ENCODE measurements around the gene FOXC1.

DNA sequence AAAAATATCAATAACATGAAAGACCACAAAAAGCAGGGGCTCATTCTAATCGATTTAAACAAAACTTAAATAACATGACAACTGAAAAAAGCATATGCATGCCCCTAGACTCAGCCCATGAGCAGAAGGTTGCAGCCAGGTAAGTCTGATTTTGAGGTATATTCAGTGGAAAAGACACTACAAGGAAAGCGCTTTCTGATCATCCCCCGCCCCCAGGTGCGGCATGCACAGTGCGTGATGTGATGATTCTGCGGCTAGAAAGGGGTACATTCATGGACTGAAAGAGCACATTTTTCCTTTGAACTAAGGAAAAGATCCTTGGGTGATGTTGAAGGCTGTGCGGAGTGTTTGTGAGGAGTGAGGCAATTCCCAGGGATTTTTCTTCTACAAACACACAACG, 16.9 kb upstream of the FOXC1 start:
- no peak for TF ChIP-seq NFYB (CRISPR knock-in tag; IDR thresholded peaks at IDR 0.05)
- TF ChIP-seq, protein P1, sequence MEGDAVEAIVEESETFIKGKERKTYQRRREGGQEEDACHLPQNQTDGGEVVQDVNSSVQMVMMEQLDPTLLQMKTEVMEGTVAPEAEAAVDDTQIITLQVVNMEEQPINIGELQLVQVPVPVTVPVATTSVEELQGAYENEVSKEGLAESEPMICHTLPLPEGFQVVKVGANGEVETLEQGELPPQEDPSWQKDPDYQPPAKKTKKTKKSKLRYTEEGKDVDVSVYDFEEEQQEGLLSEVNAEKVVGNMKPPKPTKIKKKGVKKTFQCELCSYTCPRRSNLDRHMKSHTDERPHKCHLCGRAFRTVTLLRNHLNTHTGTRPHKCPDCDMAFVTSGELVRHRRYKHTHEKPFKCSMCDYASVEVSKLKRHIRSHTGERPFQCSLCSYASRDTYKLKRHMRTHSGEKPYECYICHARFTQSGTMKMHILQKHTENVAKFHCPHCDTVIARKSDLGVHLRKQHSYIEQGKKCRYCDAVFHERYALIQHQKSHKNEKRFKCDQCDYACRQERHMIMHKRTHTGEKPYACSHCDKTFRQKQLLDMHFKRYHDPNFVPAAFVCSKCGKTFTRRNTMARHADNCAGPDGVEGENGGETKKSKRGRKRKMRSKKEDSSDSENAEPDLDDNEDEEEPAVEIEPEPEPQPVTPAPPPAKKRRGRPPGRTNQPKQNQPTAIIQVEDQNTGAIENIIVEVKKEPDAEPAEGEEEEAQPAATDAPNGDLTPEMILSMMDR (CRISPR knock-in tag; IDR thresholded peaks at IDR 0.05): no peak
- TF ChIP-seq, protein P2, sequence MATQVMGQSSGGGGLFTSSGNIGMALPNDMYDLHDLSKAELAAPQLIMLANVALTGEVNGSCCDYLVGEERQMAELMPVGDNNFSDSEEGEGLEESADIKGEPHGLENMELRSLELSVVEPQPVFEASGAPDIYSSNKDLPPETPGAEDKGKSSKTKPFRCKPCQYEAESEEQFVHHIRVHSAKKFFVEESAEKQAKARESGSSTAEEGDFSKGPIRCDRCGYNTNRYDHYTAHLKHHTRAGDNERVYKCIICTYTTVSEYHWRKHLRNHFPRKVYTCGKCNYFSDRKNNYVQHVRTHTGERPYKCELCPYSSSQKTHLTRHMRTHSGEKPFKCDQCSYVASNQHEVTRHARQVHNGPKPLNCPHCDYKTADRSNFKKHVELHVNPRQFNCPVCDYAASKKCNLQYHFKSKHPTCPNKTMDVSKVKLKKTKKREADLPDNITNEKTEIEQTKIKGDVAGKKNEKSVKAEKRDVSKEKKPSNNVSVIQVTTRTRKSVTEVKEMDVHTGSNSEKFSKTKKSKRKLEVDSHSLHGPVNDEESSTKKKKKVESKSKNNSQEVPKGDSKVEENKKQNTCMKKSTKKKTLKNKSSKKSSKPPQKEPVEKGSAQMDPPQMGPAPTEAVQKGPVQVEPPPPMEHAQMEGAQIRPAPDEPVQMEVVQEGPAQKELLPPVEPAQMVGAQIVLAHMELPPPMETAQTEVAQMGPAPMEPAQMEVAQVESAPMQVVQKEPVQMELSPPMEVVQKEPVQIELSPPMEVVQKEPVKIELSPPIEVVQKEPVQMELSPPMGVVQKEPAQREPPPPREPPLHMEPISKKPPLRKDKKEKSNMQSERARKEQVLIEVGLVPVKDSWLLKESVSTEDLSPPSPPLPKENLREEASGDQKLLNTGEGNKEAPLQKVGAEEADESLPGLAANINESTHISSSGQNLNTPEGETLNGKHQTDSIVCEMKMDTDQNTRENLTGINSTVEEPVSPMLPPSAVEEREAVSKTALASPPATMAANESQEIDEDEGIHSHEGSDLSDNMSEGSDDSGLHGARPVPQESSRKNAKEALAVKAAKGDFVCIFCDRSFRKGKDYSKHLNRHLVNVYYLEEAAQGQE (IDR thresholded peaks at IDR 0.05; ENCODE audit: borderline replicate concordance in 1 of 2, low read depth in 1 of 2, low read length in 2 of 2): no peak
- TF ChIP-seq ZFP36L2 (CRISPR knock-in tag; IDR thresholded peaks at IDR 0.05): no peak
- TF ChIP-seq POLR2A (IDR thresholded peaks at IDR 0.05; ENCODE audit: insufficient read depth in 1 of 2, low read depth in 2 of 2, low read length in 2 of 2): no peak
- no peak for TF ChIP-seq EZH2 (conservative IDR thresholded peaks at IDR 0.05; ENCODE audit: low read depth, low read length)
- no peak for TF ChIP-seq ZFP37 (CRISPR knock-in tag; IDR thresholded peaks at IDR 0.05; ENCODE audit: borderline replicate concordance)
- no peak for TF ChIP-seq ZNF841 (CRISPR knock-in tag; IDR thresholded peaks at IDR 0.05; ENCODE audit: borderline replicate concordance)

All from HepG2 (cell line).